ENCODE results near the gene COL27A1.

Gene COL27A1

GRCh38 chr9:114308361-114308950, 153.1 kb downstream of the COL27A1 start:
- TF ChIP-seq, protein P1, sequence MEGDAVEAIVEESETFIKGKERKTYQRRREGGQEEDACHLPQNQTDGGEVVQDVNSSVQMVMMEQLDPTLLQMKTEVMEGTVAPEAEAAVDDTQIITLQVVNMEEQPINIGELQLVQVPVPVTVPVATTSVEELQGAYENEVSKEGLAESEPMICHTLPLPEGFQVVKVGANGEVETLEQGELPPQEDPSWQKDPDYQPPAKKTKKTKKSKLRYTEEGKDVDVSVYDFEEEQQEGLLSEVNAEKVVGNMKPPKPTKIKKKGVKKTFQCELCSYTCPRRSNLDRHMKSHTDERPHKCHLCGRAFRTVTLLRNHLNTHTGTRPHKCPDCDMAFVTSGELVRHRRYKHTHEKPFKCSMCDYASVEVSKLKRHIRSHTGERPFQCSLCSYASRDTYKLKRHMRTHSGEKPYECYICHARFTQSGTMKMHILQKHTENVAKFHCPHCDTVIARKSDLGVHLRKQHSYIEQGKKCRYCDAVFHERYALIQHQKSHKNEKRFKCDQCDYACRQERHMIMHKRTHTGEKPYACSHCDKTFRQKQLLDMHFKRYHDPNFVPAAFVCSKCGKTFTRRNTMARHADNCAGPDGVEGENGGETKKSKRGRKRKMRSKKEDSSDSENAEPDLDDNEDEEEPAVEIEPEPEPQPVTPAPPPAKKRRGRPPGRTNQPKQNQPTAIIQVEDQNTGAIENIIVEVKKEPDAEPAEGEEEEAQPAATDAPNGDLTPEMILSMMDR (IDR thresholded peaks at IDR 0.05), result no peak

DNA sequence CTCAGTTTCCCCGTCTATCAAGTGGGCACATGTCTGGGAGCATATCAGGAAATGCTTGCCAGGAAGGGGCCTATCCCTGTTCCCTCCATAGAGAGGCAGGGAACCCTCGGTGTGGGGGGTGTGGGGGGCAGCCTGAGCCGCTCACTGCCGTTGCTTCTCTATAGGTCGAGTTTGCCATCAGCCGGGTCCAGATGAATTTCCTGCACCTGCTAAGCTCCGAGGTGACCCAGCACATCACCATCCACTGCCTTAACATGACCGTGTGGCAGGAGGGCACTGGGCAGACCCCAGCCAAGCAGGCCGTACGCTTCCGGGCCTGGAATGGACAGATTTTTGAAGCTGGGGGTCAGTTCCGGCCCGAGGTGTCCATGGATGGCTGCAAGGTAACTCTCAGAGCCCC, 153.8 kb downstream of the COL27A1 start:
- TF ChIP-seq, protein P1 (IDR thresholded peaks at IDR 0.05), result no peak

GRCh38 chr9:114310471-114311450, 155.4 kb downstream of the COL27A1 start:
- TF ChIP-seq, protein P1 (IDR thresholded peaks at IDR 0.05), result no peak

GRCh38 chr9:114311571-114312512, 156.5 kb downstream of the COL27A1 start:
- TF ChIP-seq, protein P1 (IDR thresholded peaks at IDR 0.05), result no peak

GRCh38 chr9:114312513-114312875, 157.2 kb downstream of the COL27A1 start:
- TF ChIP-seq, protein P1 (IDR thresholded peaks at IDR 0.05), result no peak

DNA sequence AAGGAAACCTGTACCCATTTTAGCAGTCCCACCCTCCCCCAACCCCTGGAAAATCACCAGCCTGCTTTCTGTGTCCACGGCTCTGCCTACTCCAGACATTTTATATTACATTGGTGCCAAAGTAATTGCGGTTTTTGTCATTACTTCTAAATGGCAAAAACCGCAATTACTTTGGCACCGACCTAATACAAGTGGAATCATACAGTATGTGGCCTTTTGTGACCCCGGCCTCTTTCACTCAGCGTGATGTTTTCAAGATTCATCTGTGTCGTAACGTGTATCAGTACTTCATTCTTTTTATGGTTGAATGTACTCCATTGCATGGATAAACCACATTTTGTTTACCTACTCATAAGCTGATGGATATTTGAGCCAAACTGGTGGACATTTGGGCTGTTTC, 157.8 kb downstream of the COL27A1 start:
- TF ChIP-seq, protein P1 (IDR thresholded peaks at IDR 0.05), result no peak

DNA sequence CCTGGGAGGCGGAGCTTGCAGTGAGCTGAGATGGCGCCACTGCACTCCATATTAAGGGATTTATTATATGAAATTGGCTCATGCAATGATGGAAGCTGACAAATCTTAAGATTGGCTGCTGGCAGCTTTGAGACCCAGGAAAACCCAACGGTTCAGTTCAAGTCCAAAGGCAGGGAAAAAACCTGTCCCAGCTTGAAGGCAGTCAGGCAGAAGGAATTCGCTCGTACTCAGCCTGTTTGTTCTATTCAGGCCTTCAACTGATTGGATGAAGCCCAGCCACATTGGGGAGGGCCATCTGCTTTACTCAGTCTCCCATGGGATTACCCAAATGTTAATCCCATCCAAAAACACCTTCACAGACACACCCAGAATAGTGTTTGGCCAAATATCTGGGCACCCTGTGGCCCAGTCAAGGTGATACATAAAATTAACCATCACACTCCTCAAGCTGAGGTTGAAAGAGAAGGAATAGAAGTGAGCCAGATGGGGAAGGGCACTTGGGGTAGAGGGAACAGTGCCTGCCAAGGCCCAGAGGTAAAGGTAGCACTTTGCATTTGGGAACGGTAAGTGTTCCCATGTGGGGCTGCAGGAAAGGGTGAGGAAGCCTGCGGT, 159.0 kb downstream of the COL27A1 start:
- TF ChIP-seq, protein P1 (IDR thresholded peaks at IDR 0.05), result no peak
